Gastroesophageal sphincter (tissue), 3 donors: ENCODE measurements around the gene STK32C.

Experiments
- EP300 ChIP-seq: sonication (generic); formaldehyde crosslinking; IDR thresholded peaks from one replicate; pipeline ENCODE4 v1.6.1; 2017; ENCODE audit warnings: antibody characterized with exemption, mild to moderate bottlenecking
- TF ChIP-seq, protein P1 (sequence below), 4 experiments: fragments of 200-600 bp in 2 of 4; fragments of 450-650 bp in 2 of 4; sonication (generic) in 1 of 4; IDR thresholded peaks; one replicate each; pipeline ENCODE4 v1.5.1; 2017 to 2019; ENCODE audit warnings: antibody characterized with exemption in 4 of 4, mild to moderate bottlenecking in 2 of 4, moderate library complexity in 2 of 4

DNA sequence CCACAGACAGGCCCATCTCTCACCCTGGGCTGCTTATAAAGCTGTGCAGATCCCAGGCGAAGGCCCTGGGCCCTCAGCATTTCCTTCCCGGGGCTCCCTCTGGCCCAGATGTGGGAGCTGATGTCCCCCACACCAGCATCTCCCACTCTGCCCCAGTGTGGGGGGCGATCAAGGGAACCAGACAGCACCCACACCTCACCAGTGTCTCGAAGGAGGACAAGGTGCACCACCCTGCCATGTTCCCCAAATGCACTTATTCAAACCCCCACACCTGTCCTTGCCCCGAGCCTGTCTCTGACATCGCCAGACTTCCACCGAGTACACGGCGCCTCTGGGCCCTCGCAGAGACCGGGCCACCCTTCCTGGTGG is 101.4 kb downstream of the STK32C start:
- TF ChIP-seq, protein P1, sequence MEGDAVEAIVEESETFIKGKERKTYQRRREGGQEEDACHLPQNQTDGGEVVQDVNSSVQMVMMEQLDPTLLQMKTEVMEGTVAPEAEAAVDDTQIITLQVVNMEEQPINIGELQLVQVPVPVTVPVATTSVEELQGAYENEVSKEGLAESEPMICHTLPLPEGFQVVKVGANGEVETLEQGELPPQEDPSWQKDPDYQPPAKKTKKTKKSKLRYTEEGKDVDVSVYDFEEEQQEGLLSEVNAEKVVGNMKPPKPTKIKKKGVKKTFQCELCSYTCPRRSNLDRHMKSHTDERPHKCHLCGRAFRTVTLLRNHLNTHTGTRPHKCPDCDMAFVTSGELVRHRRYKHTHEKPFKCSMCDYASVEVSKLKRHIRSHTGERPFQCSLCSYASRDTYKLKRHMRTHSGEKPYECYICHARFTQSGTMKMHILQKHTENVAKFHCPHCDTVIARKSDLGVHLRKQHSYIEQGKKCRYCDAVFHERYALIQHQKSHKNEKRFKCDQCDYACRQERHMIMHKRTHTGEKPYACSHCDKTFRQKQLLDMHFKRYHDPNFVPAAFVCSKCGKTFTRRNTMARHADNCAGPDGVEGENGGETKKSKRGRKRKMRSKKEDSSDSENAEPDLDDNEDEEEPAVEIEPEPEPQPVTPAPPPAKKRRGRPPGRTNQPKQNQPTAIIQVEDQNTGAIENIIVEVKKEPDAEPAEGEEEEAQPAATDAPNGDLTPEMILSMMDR (IDR thresholded peaks at IDR 0.05), result no peak
- TF ChIP-seq EP300, result no peak
